GM23338 (cell line): Measurements from ENCODE around the gene MUC5AC. TPM values are rescaled to one million over a fixed set of nuclear protein-coding genes. Genes with fewer than 3 reads are reported as not detected.

Experiments used
- ATAC-seq: fragments of 200-7000 bp; cut with Tn5 transposase; 3 replicates; pipeline ENCODE4 v1.9.1; 2020
- DNase-seq: peaks from one replicate; pipeline ENCODE4 v3.0.0-alpha.2; 2015; ENCODE audit warnings: low spot score
- H2AFZ ChIP-seq: fragments of 200-600 bp; sonication (generic); 2 replicates; pipeline ENCODE4 v1.8.0; 2016; ENCODE audit warnings: antibody characterized with exemption, mild to moderate bottlenecking, moderate library complexity
- H3F3A ChIP-seq: fragments of 200-600 bp; sonication (generic); replicated peaks from 2 replicates; pipeline ENCODE4 v1.8.0; 2017; ENCODE audit warnings: antibody characterized with exemption, mixed run types, low read depth
- H3K27ac ChIP-seq: fragments of 200-600 bp; sonication (generic); 2 replicates; pipeline ENCODE4 v1.6.1; 2016; ENCODE audit warnings: low read depth
- H3K27me3 ChIP-seq: fragments of 200-600 bp; sonication (generic); 2 replicates; pipeline ENCODE4 v1.8.0; 2016; ENCODE audit warnings: mild to moderate bottlenecking, mixed run types, moderate library complexity; ENCODE audit not compliant: insufficient read depth
- H3K36me3 ChIP-seq: fragments of 200-600 bp; sonication (generic); 2 replicates; pipeline ENCODE4 v1.8.0; 2016; ENCODE audit warnings: mild to moderate bottlenecking; ENCODE audit not compliant: insufficient read depth
- H3K4me1 ChIP-seq: fragments of 200-600 bp; sonication (generic); 2 replicates; pipeline ENCODE4 v1.8.0; 2016; ENCODE audit warnings: mild to moderate bottlenecking, moderate library complexity; ENCODE audit not compliant: insufficient read depth
- H3K4me2 ChIP-seq: fragments of 200-600 bp; sonication (generic); 2 replicates; pipeline ENCODE4 v1.7.1; 2017; ENCODE audit warnings: mixed run types
- H3K4me3 ChIP-seq: fragments of 200-600 bp; sonication (generic); 2 replicates; pipeline ENCODE4 v1.6.1; 2016; ENCODE audit warnings: mixed run types
- H3K79me2 ChIP-seq: fragments of 200-600 bp; sonication (generic); replicated peaks from 2 replicates; pipeline ENCODE4 v1.8.0; 2017; ENCODE audit warnings: mild to moderate bottlenecking; ENCODE audit not compliant: insufficient read depth
- H3K9me2 ChIP-seq: fragments of 200-600 bp; sonication (generic); 2 replicates; pipeline ENCODE4 v1.8.0; 2017; ENCODE audit not compliant: insufficient read depth
- H4K20me1 ChIP-seq: fragments of 200-600 bp; sonication (generic); replicated peaks from 2 replicates; pipeline ENCODE4 v1.8.0; 2017; ENCODE audit warnings: mild to moderate bottlenecking; ENCODE audit not compliant: insufficient read depth
- H3K27ac Mint-ChIP-seq: 2 replicates; pipeline ENCODE4 v1.8.0; 2020; ENCODE audit warnings: inconsistent platforms, mild to moderate bottlenecking, moderate library complexity, mixed read lengths
- H3K27me3 Mint-ChIP-seq: 3 replicates; pipeline ENCODE4 v1.8.0; 2022; ENCODE audit warnings: low read depth, mild to moderate bottlenecking, moderate library complexity, mixed read lengths, inconsistent platforms; ENCODE audit not compliant: insufficient read depth, poor library complexity
- H3K36me3 Mint-ChIP-seq: 3 replicates; pipeline ENCODE4 v1.8.0; 2021; ENCODE audit warnings: low read depth, mild to moderate bottlenecking, inconsistent platforms, moderate library complexity, mixed read lengths
- H3K4me1 Mint-ChIP-seq: 3 replicates; pipeline ENCODE4 v1.8.0; 2020; ENCODE audit warnings: mild to moderate bottlenecking, inconsistent platforms, mixed read lengths
- H3K4me3 Mint-ChIP-seq: 3 replicates; pipeline ENCODE4 v1.8.0; 2021; ENCODE audit warnings: moderate library complexity, mild to moderate bottlenecking, inconsistent platforms, mixed read lengths
- H3K9me3 Mint-ChIP-seq: 3 replicates; pipeline ENCODE4 v1.8.0; 2020; ENCODE audit warnings: moderate library complexity, mild to moderate bottlenecking, inconsistent platforms, mixed read lengths
- CREB1 ChIP-seq: fragments of 250-450 bp; sonication (Bioruptor Pico); IDR thresholded peaks from 2 replicates; pipeline ENCODE4 v1.5.0; 2020; ENCODE audit warnings: low read depth, mild to moderate bottlenecking, moderate library complexity
- CTCF ChIP-seq, 2 experiments: fragments of 200-600 bp in 1 of 2; sonication (generic) in 1 of 2; conservative IDR thresholded peaks; 2 replicates each; pipeline versions ENCODE4 v1.5.1 to v1.6.1; 2016 to 2017; ENCODE audit warnings: antibody characterized with exemption in 2 of 2, low read depth in 2 of 2, mild to moderate bottlenecking in 2 of 2, moderate library complexity in 1 of 2
- ETS1 ChIP-seq: IDR thresholded peaks from 2 replicates; pipeline ENCODE4 v1.6.1; 2016; ENCODE audit warnings: antibody characterized with exemption
- EZH2 ChIP-seq: fragments of 200-600 bp; sonication (generic); IDR thresholded peaks from one replicate; pipeline ENCODE4 v1.8.0; 2017; ENCODE audit warnings: antibody characterized with exemption, mild to moderate bottlenecking, low read depth; ENCODE audit not compliant: unreplicated experiment
- EZH2phosphoT487 ChIP-seq: fragments of 200-600 bp; sonication (generic); IDR thresholded peaks from one replicate; pipeline ENCODE4 v1.8.1; 2018; ENCODE audit warnings: antibody characterized with exemption; ENCODE audit not compliant: unreplicated experiment
- JUNB ChIP-seq: IDR thresholded peaks from one replicate; pipeline ENCODE4 v1.6.1; 2016; ENCODE audit warnings: antibody characterized with exemption; ENCODE audit not compliant: unreplicated experiment
- NANOG ChIP-seq: IDR thresholded peaks from 2 replicates; pipeline ENCODE4 v1.6.1; 2016; ENCODE audit warnings: antibody characterized with exemption, borderline replicate concordance
- POLR2AphosphoS5 ChIP-seq: IDR thresholded peaks from 2 replicates; pipeline ENCODE4 v1.6.1; 2016; ENCODE audit warnings: antibody characterized with exemption, low read depth
- STAT1 ChIP-seq: IDR thresholded peaks from one replicate; pipeline ENCODE4 v1.6.1; 2016; ENCODE audit warnings: antibody characterized with exemption; ENCODE audit not compliant: unreplicated experiment
- ZNF114 ChIP-seq: fragments of 250-450 bp; sonication (Bioruptor Pico); IDR thresholded peaks from 2 replicates; pipeline ENCODE4 v1.5.0; 2020; ENCODE audit warnings: mild to moderate bottlenecking, moderate library complexity
- ZNF331 ChIP-seq: fragments of 250-450 bp; sonication (Bioruptor Pico); IDR thresholded peaks from 2 replicates; pipeline ENCODE4 v1.5.0; 2020; ENCODE audit warnings: low read depth, mild to moderate bottlenecking, moderate library complexity
- ZNF462 ChIP-seq: fragments of 250-450 bp; sonication (Bioruptor Pico); IDR thresholded peaks from 2 replicates; pipeline ENCODE4 v1.5.0; 2020; ENCODE audit warnings: mild to moderate bottlenecking, moderate library complexity
- polyA plus RNA-seq: library from polyadenylated mRNA; unstranded; fragments of >200 nt; fragmentation: Nextera tagmentation; extraction: Ambion mirVana; gene quantifications from 2 replicates; pipeline ENCODE4 v1.2.1, GENCODE V29; 2016
- total RNA-seq: library from RNA; depleted of rRNA; stranded (reverse); fragments of >200 nt; shearing (Covaris generic); gene quantifications from 2 replicates; pipeline ENCODE4 v1.2.3, GENCODE V29; 2014
- TF ChIP-seq, protein P1 (sequence below): IDR thresholded peaks from one replicate; pipeline ENCODE4 v1.6.1; 2018; ENCODE audit warnings: antibody characterized with exemption; ENCODE audit not compliant: unreplicated experiment

The MUC5AC gene
- total and polyA plus RNA-seq, 2 experiments from 2014 or later, result not detected

GRCh38 chr11:1161410-1162137 is 3.8 kb downstream of the MUC5AC start:
- TF ChIP-seq ETS1 (no peak), EZH2phosphoT487 (no peak), NANOG (no peak), POLR2AphosphoS5 (no peak), JUNB (no peak), STAT1 (no peak), ZNF114 (CRISPR knock-in tag) (no peak), ZNF462 (CRISPR knock-in tag) (no peak), CREB1 (CRISPR knock-in tag) (no peak), CTCF (conservative IDR thresholded peaks at IDR 0.05; ENCODE audit: low read depth in 2 of 2) (no peak), EZH2 (no peak), ZNF331 (CRISPR knock-in tag) (no peak)
- TF ChIP-seq, protein P1, sequence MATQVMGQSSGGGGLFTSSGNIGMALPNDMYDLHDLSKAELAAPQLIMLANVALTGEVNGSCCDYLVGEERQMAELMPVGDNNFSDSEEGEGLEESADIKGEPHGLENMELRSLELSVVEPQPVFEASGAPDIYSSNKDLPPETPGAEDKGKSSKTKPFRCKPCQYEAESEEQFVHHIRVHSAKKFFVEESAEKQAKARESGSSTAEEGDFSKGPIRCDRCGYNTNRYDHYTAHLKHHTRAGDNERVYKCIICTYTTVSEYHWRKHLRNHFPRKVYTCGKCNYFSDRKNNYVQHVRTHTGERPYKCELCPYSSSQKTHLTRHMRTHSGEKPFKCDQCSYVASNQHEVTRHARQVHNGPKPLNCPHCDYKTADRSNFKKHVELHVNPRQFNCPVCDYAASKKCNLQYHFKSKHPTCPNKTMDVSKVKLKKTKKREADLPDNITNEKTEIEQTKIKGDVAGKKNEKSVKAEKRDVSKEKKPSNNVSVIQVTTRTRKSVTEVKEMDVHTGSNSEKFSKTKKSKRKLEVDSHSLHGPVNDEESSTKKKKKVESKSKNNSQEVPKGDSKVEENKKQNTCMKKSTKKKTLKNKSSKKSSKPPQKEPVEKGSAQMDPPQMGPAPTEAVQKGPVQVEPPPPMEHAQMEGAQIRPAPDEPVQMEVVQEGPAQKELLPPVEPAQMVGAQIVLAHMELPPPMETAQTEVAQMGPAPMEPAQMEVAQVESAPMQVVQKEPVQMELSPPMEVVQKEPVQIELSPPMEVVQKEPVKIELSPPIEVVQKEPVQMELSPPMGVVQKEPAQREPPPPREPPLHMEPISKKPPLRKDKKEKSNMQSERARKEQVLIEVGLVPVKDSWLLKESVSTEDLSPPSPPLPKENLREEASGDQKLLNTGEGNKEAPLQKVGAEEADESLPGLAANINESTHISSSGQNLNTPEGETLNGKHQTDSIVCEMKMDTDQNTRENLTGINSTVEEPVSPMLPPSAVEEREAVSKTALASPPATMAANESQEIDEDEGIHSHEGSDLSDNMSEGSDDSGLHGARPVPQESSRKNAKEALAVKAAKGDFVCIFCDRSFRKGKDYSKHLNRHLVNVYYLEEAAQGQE, result no peak
- H3K4me1 ChIP-seq, result no peaks in the 10 kb centered on the region
- Mint-ChIP-seq H3K27ac (no peak overlapping the region), H3K9me3 (no peaks in the 10 kb centered on the region), H3K36me3 (no peaks in the 10 kb centered on the region), H3K4me1 (no peaks in the 10 kb centered on the region), H3K4me3 (no peak overlapping the region), H3K27me3 (no peaks in the 10 kb centered on the region)
- no peaks in the 10 kb centered on the region for H3K79me2 ChIP-seq
- H3F3A ChIP-seq, result no peaks in the 10 kb centered on the region
- ATAC-seq, result no peak
- no peak overlapping the region for H2AFZ ChIP-seq
- H3K27ac ChIP-seq, result no peak overlapping the region
- H3K9me2 ChIP-seq, result no peaks in the 10 kb centered on the region
- no peaks in the 10 kb centered on the region for H3K27me3 ChIP-seq
- no peak overlapping the region for H3K4me3 ChIP-seq
- no peaks in the 10 kb centered on the region for H3K36me3 ChIP-seq
- DNase-seq, result no peak
- H3K4me2 ChIP-seq, result no peak overlapping the region
- no peaks in the 10 kb centered on the region for H4K20me1 ChIP-seq
